ENCODE results near the gene SLC25A22.

Gene SLC25A22

GRCh38 chr11:798093-798713 lies at the start of gene SLC25A22:
Gene SLC25A22, minus strand, starts transcription at chr11:798281. Its CDS starts 3,275 bp downstream, at chr11:795006.
- peak; percentile 87 for DNase-seq

- peak; percentile 36 for DNase-seq
These were observed 49.8 kb upstream of the SLC25A22 start for GRCh38 chr11:847876-848275.

GRCh38 chr11:846496-847098 lies 48.5 kb upstream of the SLC25A22 start:
- no peak for DNase-seq

DNA sequence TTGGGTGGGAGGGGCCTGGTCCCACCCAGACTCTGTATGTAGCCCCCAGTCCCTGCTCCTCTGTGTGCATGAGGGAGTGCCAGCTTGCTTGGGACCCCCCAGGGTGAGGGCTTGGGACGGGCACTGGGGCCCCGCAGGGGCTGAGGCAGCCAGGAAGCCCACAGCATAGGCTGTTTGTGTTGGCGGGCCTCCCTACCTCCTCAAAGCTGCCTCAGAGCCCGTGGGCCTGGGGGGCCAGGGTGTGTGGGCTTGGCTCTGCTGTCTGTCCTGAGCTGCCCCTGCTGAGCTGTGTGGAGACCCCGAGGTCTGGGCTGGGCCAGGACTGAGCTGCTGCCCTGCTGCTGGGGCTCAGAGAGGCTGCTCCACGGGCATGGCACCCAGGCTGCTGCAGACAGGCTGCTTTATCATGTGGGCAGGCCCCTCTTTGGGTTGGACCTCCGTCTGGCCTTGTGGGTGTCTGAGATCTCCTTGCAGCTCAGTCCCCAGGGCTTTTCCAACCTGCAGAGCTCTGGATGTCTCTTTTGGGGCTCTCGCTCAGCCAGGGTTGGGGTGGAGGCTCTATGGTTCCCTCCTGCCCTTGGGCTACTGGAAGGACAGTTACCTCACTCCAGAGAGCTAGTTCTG lies 47.9 kb upstream of the SLC25A22 start:
- no peak for DNase-seq

- peak; percentile 85 for DNase-seq
These were observed 46.9 kb upstream of the SLC25A22 start for GRCh38 chr11:844693-845644.

- DNase-seq: peak; percentile 44
These were observed 46.0 kb upstream of the SLC25A22 start for GRCh38 chr11:843818-844692.

DNA sequence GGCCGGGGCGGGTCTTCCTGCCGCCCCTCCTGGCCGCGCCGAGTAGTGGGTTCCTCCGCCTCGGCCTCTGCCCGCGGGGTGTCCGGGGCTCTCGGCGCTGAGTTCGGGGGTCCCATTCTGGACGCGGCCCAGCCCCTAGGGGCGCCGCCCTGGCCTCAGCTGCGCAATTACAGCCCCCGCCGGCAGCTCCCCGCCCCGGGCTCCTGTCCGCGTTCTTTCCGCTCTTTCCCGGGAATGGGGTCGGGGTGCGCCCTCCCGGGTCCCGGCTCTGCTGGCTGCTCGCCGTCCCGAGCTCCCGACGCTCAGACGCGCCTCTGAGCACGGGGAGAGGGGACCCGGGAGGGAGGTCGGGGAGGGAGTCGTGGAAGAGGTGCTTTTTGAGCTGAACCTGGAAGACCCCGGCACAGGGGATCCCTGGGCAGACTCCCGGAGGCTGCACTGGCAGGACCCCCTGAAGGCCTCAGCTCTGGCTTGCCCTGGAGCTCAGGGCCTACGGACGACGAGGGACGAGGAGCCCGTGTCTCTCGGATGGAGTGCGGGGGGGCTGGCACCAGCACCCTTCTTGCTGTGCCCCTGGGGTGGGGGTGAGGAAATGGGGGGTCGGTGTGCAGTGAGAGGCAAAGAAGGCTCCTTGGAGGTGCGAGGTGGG lies 45.1 kb upstream of the SLC25A22 start:
- DNase-seq: no peak

GRCh38 chr11:842370-843002 lies 44.4 kb upstream of the SLC25A22 start, which contains the start of the genes POLR2L and TSPAN4:
Gene POLR2L, minus strand, starts transcription at chr11:842529. Its CDS starts 21 bp downstream, at chr11:842508.
Gene TSPAN4, plus strand, starts transcription at chr11:842852. Its CDS starts 7,453 bp downstream, at chr11:850305.
- DNase-seq: peak; percentile 93

- no peak for DNase-seq
These were observed 43.9 kb upstream of the SLC25A22 start for GRCh38 chr11:841981-842369.

DNA sequence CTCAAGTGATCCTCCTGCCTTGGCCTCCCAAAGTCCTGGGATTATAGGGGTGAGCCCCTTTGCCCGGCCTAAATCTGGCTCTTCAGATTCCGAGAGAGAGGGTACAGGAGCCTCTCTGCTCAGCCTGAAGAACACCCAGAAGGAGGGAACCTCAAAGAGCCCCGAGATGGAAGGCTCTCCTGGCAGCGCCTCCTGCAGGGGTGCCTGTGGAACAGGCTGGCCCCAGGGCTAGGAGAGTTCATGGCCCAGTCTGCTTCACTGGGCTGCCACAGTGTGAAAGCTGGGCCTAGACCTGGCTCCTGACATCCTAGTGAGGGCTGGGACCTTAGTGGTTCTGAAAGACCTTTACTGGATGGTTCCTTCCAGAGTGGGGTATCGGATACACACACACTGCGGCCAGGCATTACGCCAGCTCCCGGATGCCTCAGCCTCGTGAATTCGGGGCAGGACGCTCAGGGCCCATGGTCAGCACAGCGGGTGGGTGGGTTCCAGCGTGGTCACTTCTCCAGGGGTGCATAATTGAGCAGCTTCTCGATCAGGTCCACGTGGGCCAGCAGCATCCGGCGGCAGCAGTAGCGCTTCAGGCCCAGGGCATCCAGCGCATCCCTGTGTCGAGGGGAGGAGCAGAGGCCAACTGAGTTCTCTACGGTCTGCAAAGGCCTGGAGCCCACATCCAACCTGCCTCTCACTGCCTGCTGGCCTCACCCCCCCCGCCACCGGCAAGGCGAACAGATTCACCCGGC lies 42.0 kb upstream of the SLC25A22 start:
- DNase-seq: no peak

DNA sequence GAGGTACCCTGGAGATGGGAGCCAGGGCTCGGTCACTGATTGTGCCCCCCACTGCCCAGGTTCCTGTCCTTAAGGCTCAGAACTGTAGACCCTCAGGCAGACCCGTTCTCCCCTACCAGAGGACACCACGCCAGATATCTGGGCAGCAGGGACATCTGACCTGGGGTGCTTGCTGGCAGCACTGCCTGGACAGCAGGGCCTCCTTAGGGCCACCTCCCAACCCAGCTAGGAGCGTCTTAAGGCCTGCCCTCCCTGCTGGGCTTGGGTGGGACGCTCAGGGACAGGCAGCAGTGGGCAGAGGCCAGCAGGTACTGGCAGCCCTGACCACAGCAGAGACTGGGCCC lies 41.2 kb upstream of the SLC25A22 start:
- no peak for DNase-seq

GRCh38 chr11:838441-839279 lies 40.6 kb upstream of the SLC25A22 start:
- no peak for DNase-seq

DNA sequence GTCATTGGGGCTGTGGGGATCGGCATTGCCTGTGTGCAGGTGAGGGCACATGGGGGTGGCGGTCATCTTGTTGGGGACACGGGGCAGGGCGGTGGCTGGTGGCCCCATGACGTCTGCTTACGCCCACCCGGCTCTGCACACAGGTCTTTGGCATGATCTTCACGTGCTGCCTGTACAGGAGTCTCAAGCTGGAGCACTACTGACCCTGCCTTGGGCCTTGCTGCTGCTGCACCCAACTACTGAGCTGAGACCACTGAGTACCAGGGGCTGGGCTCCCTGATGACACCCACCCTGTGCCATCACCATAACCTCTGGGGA lies 39.9 kb upstream of the SLC25A22 start:
- no peak for DNase-seq

GRCh38 chr11:837189-837989 lies 39.3 kb upstream of the SLC25A22 start:
- no peak for DNase-seq

GRCh38 chr11:836700-837099 lies 38.6 kb upstream of the SLC25A22 start:
- DNase-seq: no peak

DNA sequence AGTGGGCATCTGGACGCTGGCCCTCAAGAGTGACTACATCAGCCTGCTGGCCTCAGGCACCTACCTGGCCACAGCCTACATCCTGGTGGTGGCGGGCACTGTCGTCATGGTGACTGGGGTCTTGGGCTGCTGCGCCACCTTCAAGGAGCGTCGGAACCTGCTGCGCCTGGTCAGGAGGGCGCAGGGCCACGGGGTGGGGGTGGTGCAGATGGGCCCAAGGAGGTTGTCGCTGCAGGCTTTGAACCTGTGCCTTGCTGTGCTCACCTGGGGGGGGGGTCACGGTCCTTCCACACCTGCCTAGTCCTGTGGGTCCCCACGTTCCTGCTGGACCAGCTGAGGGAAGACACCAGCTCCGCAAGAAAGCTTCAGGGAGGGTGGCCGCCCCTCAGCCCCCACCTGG lies 38.2 kb upstream of the SLC25A22 start:
- DNase-seq: no peak

DNA sequence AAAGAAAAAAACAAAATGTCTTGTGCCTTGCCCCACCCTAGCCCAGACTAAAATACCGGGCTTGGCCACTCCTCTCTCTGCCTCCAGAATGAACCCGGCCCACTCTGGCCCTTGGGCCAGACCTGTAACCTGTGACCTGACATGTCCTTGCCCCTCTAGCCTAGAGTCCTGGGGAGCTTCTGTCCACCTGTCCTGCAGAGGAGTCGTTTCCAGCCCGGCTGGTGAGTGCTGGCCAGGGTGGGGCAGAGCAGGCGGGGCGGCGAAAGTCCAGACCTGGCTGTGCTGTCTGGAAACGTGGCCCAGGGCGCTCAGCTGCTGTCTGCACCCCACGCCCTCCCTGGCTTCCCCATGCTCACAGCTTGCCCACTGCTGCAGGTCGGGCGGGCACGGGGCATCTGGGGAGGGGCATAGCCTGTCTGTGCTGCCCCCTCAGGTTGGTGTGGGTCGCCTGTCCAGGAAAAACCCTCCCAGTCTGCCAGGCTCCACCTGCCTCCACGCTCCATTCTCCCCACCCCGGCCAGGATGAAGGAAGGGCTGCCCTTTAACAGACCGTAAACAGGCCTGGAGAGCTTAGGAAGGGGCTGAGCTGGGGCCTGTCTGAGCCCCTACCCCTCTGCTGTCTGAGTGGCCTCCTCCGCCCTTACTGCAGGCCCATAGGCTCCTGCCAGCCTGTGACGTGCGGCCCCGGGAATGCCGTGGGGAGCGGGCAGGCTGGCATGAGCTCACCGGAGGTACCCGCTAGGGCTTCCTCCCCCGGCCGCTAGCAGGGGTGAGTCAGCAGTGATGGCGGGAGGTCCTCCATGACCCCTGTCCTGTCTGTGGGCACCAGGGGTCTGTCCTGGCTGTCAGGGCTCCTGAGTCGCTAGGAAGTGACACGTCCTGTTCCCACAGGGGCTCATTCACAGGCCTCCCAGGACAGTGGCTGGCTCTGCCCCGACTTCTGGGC lies 36.6 kb upstream of the SLC25A22 start:
- DNase-seq: no peak

All from RPMI8226 (cell line).